ENCODE results near the gene DNASE1L2.
A peak's percentile ranks its signal among the peaks of the same experiment; 100 is the strongest.

Gene DNASE1L2

GRCh38 chr16:2284001-2284770, 47.9 kb downstream of the DNASE1L2 start:
- DNase-seq (ENCODE audit: low spot score) (no peak), FAIRE-seq (no peak)

DNA sequence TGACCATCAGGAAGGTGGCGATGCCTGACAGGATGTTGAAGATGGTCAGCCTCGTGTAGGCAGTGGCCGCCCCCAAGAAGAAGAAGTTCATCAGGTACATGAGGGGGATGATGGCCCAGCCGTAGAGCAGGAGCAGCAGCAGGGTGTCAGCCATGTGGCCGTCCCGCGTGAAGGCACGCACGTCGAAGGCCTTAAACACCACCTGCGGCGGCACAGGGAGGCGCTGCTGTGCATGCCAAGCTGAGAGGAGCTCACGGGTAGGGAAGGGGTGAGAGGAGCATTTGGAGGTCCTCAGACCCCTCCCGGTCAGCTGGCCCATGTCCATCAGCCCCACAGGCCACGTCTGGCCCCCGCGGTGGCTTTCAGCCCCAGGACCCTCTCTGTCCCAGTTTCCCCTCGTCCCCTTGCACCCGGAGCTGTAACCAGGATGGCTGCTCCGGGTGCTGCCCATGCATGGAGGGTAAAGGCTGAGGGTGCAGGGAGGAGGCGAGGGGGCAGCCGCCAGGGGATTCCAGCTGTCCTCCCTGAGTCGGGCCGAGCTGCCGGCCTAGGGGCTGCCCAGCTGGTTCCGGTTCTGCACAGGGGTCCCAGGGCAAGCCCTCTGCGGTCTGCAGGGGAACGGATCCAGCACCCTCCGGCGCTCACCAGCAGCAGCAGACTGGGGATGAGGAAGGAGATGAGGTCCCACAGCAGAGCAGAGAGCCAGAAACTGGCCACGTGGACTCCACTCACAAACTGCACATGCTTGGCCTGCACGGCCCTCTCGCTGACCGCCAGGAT, 48.7 kb downstream of the DNASE1L2 start:
- no peak for DNase-seq (ENCODE audit: low spot score)
- peak; percentile 46 for FAIRE-seq

DNA sequence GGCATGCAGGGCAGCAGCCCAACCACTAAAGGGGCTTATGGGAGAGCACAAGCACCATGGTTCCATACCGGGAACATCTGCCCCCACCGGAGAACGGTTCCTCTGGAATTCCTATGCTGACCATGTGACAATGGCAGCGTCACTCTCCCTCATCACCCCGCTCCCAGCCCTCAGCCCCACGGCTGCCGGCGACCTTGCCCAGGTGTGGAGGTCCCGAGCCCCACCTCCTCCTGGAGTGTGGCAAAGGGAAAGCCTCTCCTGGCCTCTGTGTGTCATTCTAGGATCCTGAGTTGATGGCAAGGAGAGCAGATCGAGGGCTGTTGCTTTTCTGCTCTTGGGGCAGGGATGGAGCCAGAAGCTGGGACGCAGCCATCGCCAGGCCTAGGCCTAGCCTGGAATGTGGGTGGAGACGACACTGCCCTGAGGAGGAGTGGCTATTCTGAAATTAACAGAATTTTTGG, 49.5 kb downstream of the DNASE1L2 start:
- FAIRE-seq, result no peak
- no peak for DNase-seq (ENCODE audit: low spot score)

- FAIRE-seq (no peak), DNase-seq (ENCODE audit: low spot score) (no peak)
These were observed 50.3 kb downstream of the DNASE1L2 start for GRCh38 chr16:2286550-2286949.

GRCh38 chr16:2287916-2288547, 51.8 kb downstream of the DNASE1L2 start:
- DNase-seq (ENCODE audit: low spot score), result no peak
- FAIRE-seq, result no peak
